ENCODE data around the gene DHX40. TPM values are rescaled to one million over a fixed set of nuclear protein-coding genes. Genes with fewer than 3 reads are reported as not detected.

The DHX40 gene
- total and polyA plus RNA-seq, 2 of the 13 experiments (the other 11 are each of a cell fraction or from before 2014, with no cell fraction given), result 22.2 to 37.0 TPM

GRCh38 chr17:59521465-59522126 is 43.8 kb upstream of the DHX40 start (continued):
- TF ChIP-seq TEF (CRISPR knock-in tag; IDR thresholded peaks at IDR 0.05), result no peak
- TF ChIP-seq FOXO4 (CRISPR knock-in tag; conservative IDR thresholded peaks at IDR 0.05), result 0 out of 2 replicates have a peak, but pooled peaks have one; percentile 46
- TF ChIP-seq TOPORS (CRISPR knock-in tag; IDR thresholded peaks at IDR 0.05), result peak; percentile 91
- TF ChIP-seq ELF3 (CRISPR knock-in tag; IDR thresholded peaks at IDR 0.05), result peak; percentile 18
- no peak for TF ChIP-seq CENPX (CRISPR knock-in tag; IDR thresholded peaks at IDR 0.05)
- 0 out of 2 replicates have a peak, but pooled peaks have one; percentile 73 for TF ChIP-seq ZSCAN5A (CRISPR knock-in tag; IDR thresholded peaks at IDR 0.05; ENCODE audit: borderline replicate concordance)
- TF ChIP-seq ZNF562 (CRISPR knock-in tag; IDR thresholded peaks at IDR 0.05; ENCODE audit: borderline replicate concordance), result no peak
- no peak; the same call in 1 of the 2 replicates for TF ChIP-seq SKIL (CRISPR knock-in tag; IDR thresholded peaks at IDR 0.05; ENCODE audit: borderline replicate concordance)
- no peak; the same call in 1 of the 2 replicates for TF ChIP-seq THRA (CRISPR knock-in tag; IDR thresholded peaks at IDR 0.05; ENCODE audit: borderline replicate concordance)
- TF ChIP-seq ZNF878 (CRISPR knock-in tag; IDR thresholded peaks at IDR 0.05), result no peak
- TF ChIP-seq ZNF660 (CRISPR knock-in tag; IDR thresholded peaks at IDR 0.05; ENCODE audit: borderline replicate concordance, low read depth), result no peak
- 0 out of 2 replicates have a peak, but pooled peaks have one; percentile 59 for TF ChIP-seq ZNF276 (CRISPR knock-in tag; IDR thresholded peaks at IDR 0.05; ENCODE audit: low read depth)
- no peak for TF ChIP-seq ZNF101 (CRISPR knock-in tag; IDR thresholded peaks at IDR 0.05; ENCODE audit: borderline replicate concordance, low read depth)
- peak; percentile 56; the same call in 1 of the 2 replicates for TF ChIP-seq ZNF232 (CRISPR knock-in tag; IDR thresholded peaks at IDR 0.05; ENCODE audit: borderline replicate concordance)
- no peak for TF ChIP-seq CREM (IDR thresholded peaks at IDR 0.05)
- no peak for TF ChIP-seq CREM (CRISPR knock-in tag; IDR thresholded peaks at IDR 0.05)
- peak; percentile 58; the same call in 1 of the 2 replicates for TF ChIP-seq ZMYM3 (CRISPR knock-in tag; IDR thresholded peaks at IDR 0.05)
- no peak for TF ChIP-seq ZNF484 (CRISPR knock-in tag; IDR thresholded peaks at IDR 0.05; ENCODE audit: borderline replicate concordance, low read depth)
- no peak for TF ChIP-seq NFYC (CRISPR knock-in tag; IDR thresholded peaks at IDR 0.05)
- no peak for TF ChIP-seq SP140L (CRISPR knock-in tag; IDR thresholded peaks at IDR 0.05; ENCODE audit: borderline replicate concordance)

Data from HepG2 (cell line).